HCT116 (cell line): Measurements from ENCODE around the gene KBTBD3.

Experiments used
- CTCF ChIP-seq, 3 experiments: fragments of 200-600 bp in 1 of 3; sonication (generic) in 1 of 3; IDR thresholded peaks in 2 of 3; conservative IDR thresholded peaks in 1 of 3; 2 replicates each; pipeline ENCODE4 v1.5.1; 2012 to 2017; ENCODE audit warnings: low read depth in 2 of 3, low read length in 2 of 3, antibody characterized with exemption in 1 of 3, borderline replicate concordance in 1 of 3, control low read depth in 1 of 3, mild to moderate bottlenecking in 1 of 3, mixed read lengths in 1 of 3, mixed run types in 1 of 3, moderate library complexity in 1 of 3; ENCODE audit not compliant: insufficient read depth in 1 of 3
- EZH2 ChIP-seq: fragments of 200-600 bp; sonication (generic); IDR thresholded peaks from 2 replicates; pipeline ENCODE4 v1.6.1; 2017; ENCODE audit warnings: antibody characterized with exemption, mixed run types
- POLR2A ChIP-seq: IDR thresholded peaks from 2 replicates; pipeline ENCODE4 v1.7.0; 2011; ENCODE audit warnings: borderline replicate concordance; ENCODE audit not compliant: insufficient read depth, insufficient read length; ENCODE audit errors: extremely low read depth
- ZNF274 ChIP-seq: fragments of 200-500 bp; sonication (Bioruptor generic); IDR thresholded peaks from 2 replicates; pipeline ENCODE4 v1.6.1; 2014; ENCODE audit warnings: mild to moderate bottlenecking, low read depth, low read length, inconsistent platforms
- TF ChIP-seq, protein P1 (sequence below): IDR thresholded peaks from 2 replicates; pipeline ENCODE4 v1.6.1; 2012; ENCODE audit warnings: low read depth

DNA sequence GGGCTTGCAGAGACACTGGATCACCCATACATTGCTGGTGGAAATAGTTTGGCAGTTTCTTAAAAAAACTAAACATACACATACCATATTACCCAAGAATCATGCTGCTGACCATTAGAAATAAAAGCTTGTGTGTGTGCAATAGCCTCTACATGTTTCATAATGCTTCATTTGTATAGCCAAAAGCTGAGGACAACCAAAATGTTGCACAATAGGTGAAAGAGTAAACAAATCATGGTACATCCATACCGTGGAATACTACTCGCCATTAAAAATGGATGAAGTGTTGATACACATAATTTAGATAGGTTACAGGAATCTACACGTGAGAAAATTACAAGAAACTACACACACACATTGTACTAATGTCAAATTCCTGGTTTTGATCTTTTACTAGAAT lies 6.5 kb downstream of the KBTBD3 start:
- TF ChIP-seq, protein P1, sequence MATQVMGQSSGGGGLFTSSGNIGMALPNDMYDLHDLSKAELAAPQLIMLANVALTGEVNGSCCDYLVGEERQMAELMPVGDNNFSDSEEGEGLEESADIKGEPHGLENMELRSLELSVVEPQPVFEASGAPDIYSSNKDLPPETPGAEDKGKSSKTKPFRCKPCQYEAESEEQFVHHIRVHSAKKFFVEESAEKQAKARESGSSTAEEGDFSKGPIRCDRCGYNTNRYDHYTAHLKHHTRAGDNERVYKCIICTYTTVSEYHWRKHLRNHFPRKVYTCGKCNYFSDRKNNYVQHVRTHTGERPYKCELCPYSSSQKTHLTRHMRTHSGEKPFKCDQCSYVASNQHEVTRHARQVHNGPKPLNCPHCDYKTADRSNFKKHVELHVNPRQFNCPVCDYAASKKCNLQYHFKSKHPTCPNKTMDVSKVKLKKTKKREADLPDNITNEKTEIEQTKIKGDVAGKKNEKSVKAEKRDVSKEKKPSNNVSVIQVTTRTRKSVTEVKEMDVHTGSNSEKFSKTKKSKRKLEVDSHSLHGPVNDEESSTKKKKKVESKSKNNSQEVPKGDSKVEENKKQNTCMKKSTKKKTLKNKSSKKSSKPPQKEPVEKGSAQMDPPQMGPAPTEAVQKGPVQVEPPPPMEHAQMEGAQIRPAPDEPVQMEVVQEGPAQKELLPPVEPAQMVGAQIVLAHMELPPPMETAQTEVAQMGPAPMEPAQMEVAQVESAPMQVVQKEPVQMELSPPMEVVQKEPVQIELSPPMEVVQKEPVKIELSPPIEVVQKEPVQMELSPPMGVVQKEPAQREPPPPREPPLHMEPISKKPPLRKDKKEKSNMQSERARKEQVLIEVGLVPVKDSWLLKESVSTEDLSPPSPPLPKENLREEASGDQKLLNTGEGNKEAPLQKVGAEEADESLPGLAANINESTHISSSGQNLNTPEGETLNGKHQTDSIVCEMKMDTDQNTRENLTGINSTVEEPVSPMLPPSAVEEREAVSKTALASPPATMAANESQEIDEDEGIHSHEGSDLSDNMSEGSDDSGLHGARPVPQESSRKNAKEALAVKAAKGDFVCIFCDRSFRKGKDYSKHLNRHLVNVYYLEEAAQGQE: no peak
- TF ChIP-seq CTCF (IDR thresholded peaks at IDR 0.05 in 2 of 3, conservative IDR thresholded peaks at IDR 0.05 in 1 of 3; ENCODE audit: borderline replicate concordance in 1 of 3, insufficient read depth in 1 of 3, low read depth in 2 of 3, low read length in 2 of 3): no peak
- TF ChIP-seq POLR2A: no peak
- no peak for TF ChIP-seq EZH2
- TF ChIP-seq ZNF274: no peak
